Stimulated activated CD8-positive, alpha-beta memory T cell treated with anti-CD3 and anti-CD28 coated beads, Interleukin-12 subunit alpha, Interleukin-12 subunit beta, amount 100 ng/mL, for 4 hours (primary cell): Measurements from ENCODE around the gene SCAP.
"Not testable (repeated sequence)": the region's sequence is repeated elsewhere in the genome, so short reads cannot be mapped to it uniquely, and the experiment has no call there.

Source experiments
- DNase-seq: peaks from one replicate; pipeline ENCODE4 v3.0.0-alpha.2; 2020; ENCODE audit warnings: low read depth

The SCAP gene

GRCh38 chr3:47475570-47476329, at the start of gene SCAP:
TSS of gene SCAP (minus strand) at chr3:47475941. CDS start at chr3:47442993, 32,948 bp downstream.
- DNase-seq: peak; percentile 93

GRCh38 chr3:47523310-47524073, 47.8 kb upstream of the SCAP start:
- DNase-seq: no peak

- peak; percentile 40 for DNase-seq
Observed at GRCh38 chr3:47522082-47522987, 46.6 kb upstream of the SCAP start.

- no peak for DNase-seq
Observed at GRCh38 chr3:47520756-47521155, 45.0 kb upstream of the SCAP start.

- DNase-seq: no peak
Observed at GRCh38 chr3:47517937-47518336, 42.2 kb upstream of the SCAP start.

- DNase-seq: no peak
Observed at GRCh38 chr3:47515864-47516319, 40.2 kb upstream of the SCAP start.

- DNase-seq: no peak
Observed at GRCh38 chr3:47515100-47515499, 39.4 kb upstream of the SCAP start.

GRCh38 chr3:47513125-47513929, 37.6 kb upstream of the SCAP start, which contains the start of gene ELP6:
TSS of gene ELP6 (minus strand) at chr3:47513712. CDS start at chr3:47513590, 122 bp downstream.
- DNase-seq: peak; percentile 95

- no peak for DNase-seq
Observed at GRCh38 chr3:47512416-47513124, 36.8 kb upstream of the SCAP start.

- DNase-seq: not testable (repeated sequence)
Observed at GRCh38 chr3:47505267-47505666, 29.5 kb upstream of the SCAP start.

GRCh38 chr3:47504113-47504512, 28.4 kb upstream of the SCAP start:
- DNase-seq: no peak

- DNase-seq: no peak
Observed at GRCh38 chr3:47503033-47503432, 27.3 kb upstream of the SCAP start.

- no peak for DNase-seq
Observed at GRCh38 chr3:47496892-47497291, 21.2 kb upstream of the SCAP start.

- DNase-seq: no peak
Observed at GRCh38 chr3:47495886-47496285, 20.1 kb upstream of the SCAP start.

- no peak for DNase-seq
Observed at GRCh38 chr3:47495111-47495510, 19.4 kb upstream of the SCAP start.

GRCh38 chr3:47491777-47492176, 16.0 kb upstream of the SCAP start:
- no peak for DNase-seq

- no peak for DNase-seq
Observed at GRCh38 chr3:47491186-47491585, 15.4 kb upstream of the SCAP start.

- no peak for DNase-seq
Observed at GRCh38 chr3:47487265-47487664, 11.5 kb upstream of the SCAP start.

- no peak for DNase-seq
Observed at GRCh38 chr3:47485812-47486211, 10.1 kb upstream of the SCAP start.

GRCh38 chr3:47482366-47482765, 6.6 kb upstream of the SCAP start:
- DNase-seq: no peak

- not testable (repeated sequence) for DNase-seq
Observed at GRCh38 chr3:47481763-47482162, 6.0 kb upstream of the SCAP start.
